Testis (tissue), 3 donors: ENCODE results near the gene CR1L. TPM values are rescaled to one million over a fixed set of nuclear protein-coding genes. Genes with fewer than 3 reads are reported as not detected.

Source experiments
- DNase-seq: peaks from one replicate; pipeline ENCODE4 v3.0.0-alpha.2; 2019
- H3K27ac ChIP-seq, 2 donors: fragments of 200-600 bp; sonication (generic); one replicate each; pipeline ENCODE4 v1.5.1; 2019
- H3K27me3 ChIP-seq: fragments of 200-600 bp; sonication (generic); one replicate; pipeline ENCODE4 v1.5.1; 2019
- H3K36me3 ChIP-seq: fragments of 200-600 bp; sonication (generic); one replicate; pipeline ENCODE4 v1.5.1; 2017; ENCODE audit warnings: low read depth; ENCODE audit errors: missing control alignments
- H3K4me1 ChIP-seq: fragments of 200-600 bp; sonication (generic); one replicate; pipeline ENCODE4 v1.5.1; 2019
- H3K4me3 ChIP-seq, 2 donors: fragments of 200-600 bp; sonication (generic); one replicate each; pipeline ENCODE4 v1.5.1; 2017 to 2019
- H3K9me3 ChIP-seq: fragments of 200-600 bp; sonication (generic); one replicate; pipeline ENCODE4 v1.5.1; 2017
- CTCF ChIP-seq, 3 experiments: fragments of 450-650 bp in 2 of 3; fragments of 200-600 bp in 1 of 3; sonication (generic) in 1 of 3; IDR thresholded peaks; one replicate each; pipeline ENCODE4 v1.5.1; 2016 to 2019; ENCODE audit warnings: antibody characterized with exemption in 3 of 3, mild to moderate bottlenecking in 2 of 3, moderate library complexity in 1 of 3
- POLR2A ChIP-seq: fragments of 450-650 bp; IDR thresholded peaks from one replicate; pipeline ENCODE4 v1.6.1; 2017; ENCODE audit warnings: antibody characterized with exemption, mild to moderate bottlenecking, moderate library complexity
- WGBS, 2 donors: methylation state at CpG; one replicate each; pipeline ENCODE4 v1.1.5; 2018; 5-methylcytosine and 5-hydroxymethylcytosine counted together
- intact Hi-C: fragments of 100-400 bp; cut with DNase I; formaldehyde crosslinking; loops from one replicate; pipeline ENCODE4 v1.15.1; 2023; ENCODE audit warnings: low total_unique reads
- polyA plus RNA-seq: library from polyadenylated mRNA; stranded (reverse); fragments of 350-450 nt; fragmentation: Illumina TruSeq; extraction: RNeasy Lipid Tissue Mini Kit (QIAGEN cat#74804); gene quantifications from one replicate; pipeline ENCODE4 v1.2.3, GENCODE V29; 2014; ENCODE audit warnings: low read depth, low replicate concordance; ENCODE audit not compliant: insufficient read depth
- total RNA-seq, 2 donors: library from RNA; depleted of rRNA; stranded (reverse); fragments of >200 nt; gene quantifications; one replicate each; pipeline ENCODE4 v1.2.3, GENCODE V29; 2016

The CR1L gene
- total and polyA plus RNA-seq, 3 donors from 2014 or later: not detected

- H3K36me3 ChIP-seq: no peaks in the 10 kb centered on the region
- no peaks in the 10 kb centered on the region for H3K9me3 ChIP-seq
- no peaks in the 10 kb centered on the region for H3K27me3 ChIP-seq
- no peaks in the 10 kb centered on the region for H3K4me1 ChIP-seq
- intact Hi-C loops: no loop called here
- no peak for TF ChIP-seq CTCF (IDR thresholded peaks at IDR 0.05)
- TF ChIP-seq POLR2A: no peak
- H3K27ac ChIP-seq: no peak overlapping the region
- WGBS, 2 donors: 84 to 100% methylated on average over 1 of the region's 1 CpG
- DNase-seq: no peak
- H3K4me3 ChIP-seq: no peak overlapping the region
These were observed 21.4 kb downstream of the CR1L start for GRCh38 chr1:207666342-207666741.

GRCh38 chr1:207669528-207670009, 24.6 kb downstream of the CR1L start:
- Histone ChIP-seq H3K27ac (no peak overlapping the region), H3K27me3 (no peaks in the 10 kb centered on the region), H3K36me3 (no peaks in the 10 kb centered on the region), H3K4me3 (peak overlapping the region in 1 of 2 donors; percentile 24), H3K9me3 (no peaks in the 10 kb centered on the region), H3K4me1 (no peaks in the 10 kb centered on the region)
- no peak for TF ChIP-seq POLR2A
- no peak for TF ChIP-seq CTCF (IDR thresholded peaks at IDR 0.05)
- no peak for DNase-seq
- 3 to 13% methylated on average over 9 to 44 of the region's 44 CpGs for WGBS, 2 donors
- intact Hi-C loops: no loop called here

GRCh38 chr1:207670192-207670591, 25.3 kb downstream of the CR1L start:
- Histone ChIP-seq H3K27ac (no peak overlapping the region), H3K9me3 (no peaks in the 10 kb centered on the region), H3K4me3 (no peak overlapping the region), H3K36me3 (no peaks in the 10 kb centered on the region), H3K4me1 (no peaks in the 10 kb centered on the region), H3K27me3 (no peaks in the 10 kb centered on the region)
- intact Hi-C loops: no loop called here
- TF ChIP-seq CTCF (IDR thresholded peaks at IDR 0.05): no peak
- no peak for TF ChIP-seq POLR2A
- 54 to 71% methylated on average over 3 of the region's 3 CpGs for WGBS, 2 donors
- no peak for DNase-seq

GRCh38 chr1:207670997-207671396, 26.1 kb downstream of the CR1L start:
- Histone ChIP-seq H3K27ac (no peak overlapping the region), H3K4me3 (no peak overlapping the region), H3K4me1 (no peaks in the 10 kb centered on the region), H3K36me3 (no peaks in the 10 kb centered on the region), H3K9me3 (no peaks in the 10 kb centered on the region), H3K27me3 (no peaks in the 10 kb centered on the region)
- TF ChIP-seq CTCF (IDR thresholded peaks at IDR 0.05): no peak
- TF ChIP-seq POLR2A: no peak
- 38 to 61% methylated on average over 3 of the region's 3 CpGs for WGBS, 2 donors
- no peak for DNase-seq
- intact Hi-C loops: no loop called here

- no peak for DNase-seq
- intact Hi-C loops: no loop called here
- TF ChIP-seq CTCF (IDR thresholded peaks at IDR 0.05) (no peak), POLR2A (no peak)
- Histone ChIP-seq H3K27me3 (no peaks in the 10 kb centered on the region), H3K4me1 (no peaks in the 10 kb centered on the region), H3K36me3 (no peaks in the 10 kb centered on the region), H3K27ac (no peak overlapping the region), H3K9me3 (no peaks in the 10 kb centered on the region), H3K4me3 (no peak overlapping the region)
- 39 to 41% methylated on average over 5 of the region's 5 CpGs for WGBS, 2 donors
These were observed 27.7 kb downstream of the CR1L start for GRCh38 chr1:207672522-207673130.
